Mesendoderm (in vitro differentiated cells): ENCODE data around the gene IFNK.
"Not testable (repeated sequence)": the region's sequence is repeated elsewhere in the genome, so short reads cannot be mapped to it uniquely, and the experiment has no call there.

Experiments used
- DNase-seq: peaks from one replicate; pipeline ENCODE4 v3.0.0; 2013
- H2AK5ac ChIP-seq: 2 replicates; pipeline ENCODE4 v1.6.1; 2013; ENCODE audit warnings: low read length, inconsistent platforms
- H2BK120ac ChIP-seq: 2 replicates; pipeline ENCODE4 v1.6.1; 2013; ENCODE audit warnings: low read depth, mild to moderate bottlenecking, low read length, moderate library complexity, mixed read lengths
- H2BK15ac ChIP-seq: replicated peaks from 2 replicates; pipeline ENCODE4 v1.6.1; 2013; ENCODE audit warnings: low read depth, mild to moderate bottlenecking, moderate library complexity
- H2BK5ac ChIP-seq: 2 replicates; pipeline ENCODE4 v1.6.1; 2013; ENCODE audit warnings: low read length, inconsistent platforms
- H3K18ac ChIP-seq: 2 replicates; pipeline ENCODE4 v1.6.1; 2013; ENCODE audit warnings: mild to moderate bottlenecking, low read length, mixed read lengths
- H3K23ac ChIP-seq: one replicate; pipeline ENCODE4 v1.6.1; 2013; ENCODE audit warnings: low read length
- H3K27ac ChIP-seq: 2 replicates; pipeline ENCODE4 v1.5.1; 2013; ENCODE audit warnings: low read depth, mild to moderate bottlenecking, inconsistent platforms, low read length, moderate library complexity
- H3K27me3 ChIP-seq: 2 replicates; pipeline ENCODE4 v1.6.1; 2013; ENCODE audit warnings: low read length, control low read depth, mild to moderate bottlenecking, inconsistent platforms; ENCODE audit not compliant: insufficient read depth, poor library complexity
- H3K36me3 ChIP-seq: 2 replicates; pipeline ENCODE4 v1.6.1; 2013; ENCODE audit warnings: low read length, inconsistent platforms; ENCODE audit not compliant: control insufficient read depth, insufficient read depth
- H3K4ac ChIP-seq: one replicate; pipeline ENCODE4 v1.6.1; 2013; ENCODE audit warnings: low read depth, mild to moderate bottlenecking, low read length, moderate library complexity
- H3K4me1 ChIP-seq: 2 replicates; pipeline ENCODE4 v1.6.1; 2013; ENCODE audit warnings: low read depth, low read length, inconsistent platforms; ENCODE audit not compliant: control insufficient read depth
- H3K4me2 ChIP-seq: 2 replicates; pipeline ENCODE4 v1.6.1; 2013; ENCODE audit warnings: low read length
- H3K4me3 ChIP-seq: 2 replicates; pipeline ENCODE4 v1.5.1; 2013; ENCODE audit warnings: mild to moderate bottlenecking, low read length
- H3K56ac ChIP-seq: one replicate; pipeline ENCODE4 v1.6.1; 2013; ENCODE audit warnings: low read length
- H3K79me1 ChIP-seq: 2 replicates; pipeline ENCODE4 v1.6.1; 2013; ENCODE audit warnings: low read length, inconsistent platforms
- H3K79me2 ChIP-seq: 2 replicates; pipeline ENCODE4 v1.6.1; 2013; ENCODE audit warnings: mild to moderate bottlenecking, low read length; ENCODE audit not compliant: control insufficient read depth, insufficient read depth
- H3K9ac ChIP-seq: 2 replicates; pipeline ENCODE4 v1.6.1; 2013; ENCODE audit warnings: low read length, inconsistent platforms
- H4K5ac ChIP-seq: one replicate; pipeline ENCODE4 v1.6.1; 2013; ENCODE audit warnings: low read length
- H4K8ac ChIP-seq: one replicate; pipeline ENCODE4 v1.6.1; 2013; ENCODE audit warnings: low read depth, mild to moderate bottlenecking, control low read depth, low read length, moderate library complexity
- WGBS: extraction: QIAGEN DNeasy Blood & Tissue Kit; methylation state at CpG from one replicate; pipeline ENCODE4 v1.1.7; 2013; ENCODE audit warnings: low lambda C conversion rate, missing lambda C conversion rate; ENCODE audit not compliant: insufficient coverage; ENCODE audit errors: extremely low coverage; 5-methylcytosine and 5-hydroxymethylcytosine counted together

The IFNK gene

GRCh38 chr9:27495480-27496134 lies 28.5 kb upstream of the IFNK start:
- Histone ChIP-seq H3K79me1 (no peaks in the 10 kb centered on the region), H3K4me2 (no peak overlapping the region), H3K27ac (no peak overlapping the region), H2BK120ac (no peak overlapping the region), H3K9ac (no peak overlapping the region), H3K18ac (no peak overlapping the region), H4K8ac (no peak overlapping the region), H3K23ac (no peak overlapping the region), H3K27me3 (no peaks in the 10 kb centered on the region), H3K56ac (no peak overlapping the region), H3K4me3 (no peak overlapping the region), H4K5ac (no peak overlapping the region), H2AK5ac (no peak overlapping the region), H3K79me2 (no peaks in the 10 kb centered on the region), H2BK5ac (no peak overlapping the region), H3K36me3 (no peaks in the 10 kb centered on the region), H2BK15ac (no peak overlapping the region), H3K4me1 (peaks cover 8% of the 10 kb centered on the region), H3K4ac (no peak overlapping the region)
- peak; percentile 45 for DNase-seq
- WGBS, result no CpG with 5 or more reads among the region's 3 CpGs

- Histone ChIP-seq H2BK15ac (no peak overlapping the region), H3K79me2 (no peaks in the 10 kb centered on the region), H2BK5ac (no peak overlapping the region), H3K4me3 (no peak overlapping the region), H3K18ac (no peak overlapping the region), H2AK5ac (no peak overlapping the region), H2BK120ac (no peak overlapping the region), H3K27me3 (no peaks in the 10 kb centered on the region), H3K4me2 (no peak overlapping the region), H4K8ac (no peak overlapping the region), H3K79me1 (no peaks in the 10 kb centered on the region), H4K5ac (no peak overlapping the region), H3K4me1 (peaks cover 8% of the 10 kb centered on the region), H3K4ac (no peak overlapping the region), H3K23ac (no peak overlapping the region), H3K27ac (no peak overlapping the region), H3K36me3 (no peaks in the 10 kb centered on the region), H3K9ac (no peak overlapping the region), H3K56ac (no peak overlapping the region)
- peak; percentile 47 for DNase-seq
- no CpG with 5 or more reads among the region's 3 CpGs for WGBS
Measured at GRCh38 chr9:27496135-27496504, 28.0 kb upstream of the IFNK start.

- no peak overlapping the region for H3K18ac ChIP-seq
- DNase-seq, result no peak
- no CpG with 5 or more reads among the region's 11 CpGs for WGBS
Measured at GRCh38 chr9:27497883-27498417, 26.1 kb upstream of the IFNK start.

GRCh38 chr9:27499451-27499850 lies 24.6 kb upstream of the IFNK start:
- DNase-seq, result peak; percentile 70
- no CpG with 5 or more reads among the region's 2 CpGs for WGBS
- H3K27ac ChIP-seq, result no peak overlapping the region

More at GRCh38 chr9:27497883-27498417, 26.1 kb upstream of the IFNK start:
- Histone ChIP-seq H3K36me3 (no peaks in the 10 kb centered on the region), H3K4ac (no peak overlapping the region), H2BK120ac (no peak overlapping the region), H3K4me1 (peaks cover 8% of the 10 kb centered on the region), H3K4me2 (peak overlapping the region; percentile 6), H3K4me3 (no peak overlapping the region), H3K9ac (no peak overlapping the region), H4K8ac (no peak overlapping the region), H3K56ac (no peak overlapping the region), H2BK5ac (no peak overlapping the region), H4K5ac (no peak overlapping the region), H3K27ac (no peak overlapping the region), H2AK5ac (no peak overlapping the region), H3K79me1 (no peaks in the 10 kb centered on the region), H3K27me3 (no peaks in the 10 kb centered on the region), H3K23ac (no peak overlapping the region), H2BK15ac (no peak overlapping the region), H3K79me2 (no peaks in the 10 kb centered on the region)

GRCh38 chr9:27500902-27501301 lies 23.2 kb upstream of the IFNK start:
- not testable (repeated sequence) for H3K79me2 ChIP-seq, H3K4me1 ChIP-seq

More at GRCh38 chr9:27499451-27499850, 24.6 kb upstream of the IFNK start:
- no peak overlapping the region for H2BK120ac ChIP-seq
- no peak overlapping the region for H3K18ac ChIP-seq
- no peaks in the 10 kb centered on the region for H3K36me3 ChIP-seq
- no peaks in the 10 kb centered on the region for H3K79me2 ChIP-seq
- no peak overlapping the region for H2BK15ac ChIP-seq
- no peak overlapping the region for H2BK5ac ChIP-seq
- no peak overlapping the region for H3K4ac ChIP-seq
- no peak overlapping the region for H4K5ac ChIP-seq
- no peak overlapping the region for H2AK5ac ChIP-seq
- H3K9ac ChIP-seq, result no peak overlapping the region
- no peak overlapping the region for H3K23ac ChIP-seq
- no peak overlapping the region for H3K56ac ChIP-seq
- H3K27me3 ChIP-seq, result peaks cover 1% of the 10 kb centered on the region
- H3K4me2 ChIP-seq, result no peak overlapping the region
- H3K4me3 ChIP-seq, result no peak overlapping the region
- H3K79me1 ChIP-seq, result no peaks in the 10 kb centered on the region
- peaks cover 9% of the 10 kb centered on the region for H3K4me1 ChIP-seq
- no peak overlapping the region for H4K8ac ChIP-seq

GRCh38 chr9:27503623-27504022 lies 20.5 kb upstream of the IFNK start:
- H3K4me2 ChIP-seq, result no peak overlapping the region
- no peak for DNase-seq
- no peak overlapping the region for H2BK15ac ChIP-seq
- peaks cover 1% of the 10 kb centered on the region for H3K4me1 ChIP-seq
- H2AK5ac ChIP-seq, result no peak overlapping the region
- no peak overlapping the region for H3K27ac ChIP-seq
- no peak overlapping the region for H3K23ac ChIP-seq
- H3K9ac ChIP-seq, result no peak overlapping the region
- peaks cover 2% of the 10 kb centered on the region for H3K27me3 ChIP-seq
- H4K5ac ChIP-seq, result no peak overlapping the region
- H3K18ac ChIP-seq, result no peak overlapping the region
- H2BK5ac ChIP-seq, result no peak overlapping the region
- no peak overlapping the region for H3K4ac ChIP-seq
- no peak overlapping the region for H3K56ac ChIP-seq
- no peak overlapping the region for H4K8ac ChIP-seq
- no CpG with 5 or more reads among the region's 4 CpGs for WGBS
- no peaks in the 10 kb centered on the region for H3K79me1 ChIP-seq
- no peak overlapping the region for H3K4me3 ChIP-seq
- H3K36me3 ChIP-seq, result no peaks in the 10 kb centered on the region
- H3K79me2 ChIP-seq, result no peaks in the 10 kb centered on the region
- no peak overlapping the region for H2BK120ac ChIP-seq

More at GRCh38 chr9:27500902-27501301, 23.2 kb upstream of the IFNK start:
- H2BK120ac ChIP-seq, H3K4me2 ChIP-seq, H3K18ac ChIP-seq, H3K27me3 ChIP-seq, H4K5ac ChIP-seq, H3K36me3 ChIP-seq, H2BK5ac ChIP-seq, H3K56ac ChIP-seq, H3K4ac ChIP-seq, H3K27ac ChIP-seq, H2BK15ac ChIP-seq, DNase-seq, H3K79me1 ChIP-seq, H3K23ac ChIP-seq, H3K4me3 ChIP-seq, H2AK5ac ChIP-seq, H4K8ac ChIP-seq, H3K9ac ChIP-seq: not testable (repeated sequence)
- no CpG with 5 or more reads among the region's 3 CpGs for WGBS
